ENCODE data around the gene EIF2AK2. TPM values are rescaled to one million over a fixed set of nuclear protein-coding genes. Genes with fewer than 3 reads are reported as not detected.

EIF2AK2 gene
- total and polyA plus RNA-seq, 5 experiments from 2014 or later: 18.8 to 31.1 (median 24.4) TPM

DNA sequence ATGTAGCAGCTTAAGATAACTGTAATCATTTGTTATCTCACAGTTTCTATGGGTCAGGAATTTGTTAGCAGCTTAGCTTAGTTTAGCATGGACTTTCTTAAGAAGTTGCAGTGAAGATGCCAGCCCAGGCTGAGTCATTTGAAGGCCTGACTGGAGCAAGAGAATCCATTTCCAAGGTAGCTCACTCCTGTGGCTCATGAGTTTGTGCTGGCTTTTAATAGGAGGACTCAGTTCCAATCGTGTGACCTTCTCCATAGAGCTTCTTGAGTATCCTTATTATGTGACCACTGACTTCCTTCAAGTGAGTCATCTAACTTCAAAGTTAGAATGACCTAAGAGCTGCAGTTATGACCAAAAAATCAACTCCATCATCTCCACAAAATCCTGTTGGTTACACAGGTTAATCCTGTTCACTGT, 71.0 kb downstream of the EIF2AK2 start:
- DNase-seq (no peak), ATAC-seq (no peak)
- no peaks in the 10 kb centered on the region for H3K27me3 Mint-ChIP-seq
- no peak overlapping the region for H3K4me3 Mint-ChIP-seq
- peak overlapping the region in 1 of 10 donors; percentile 13 for H3K27ac Mint-ChIP-seq
- POLR2A ChIA-PET: interaction anchor here (1.5 to 2.2 kb wide), 2 partner anchors 71 to 119 kb away, joined by 4 to 8 read pairs; partner anchors contain the start of genes EIF2AK2 and STRN
- H3K9me3 Mint-ChIP-seq: no peaks in the 10 kb centered on the region
- peaks cover 13 to 41% (median 22%) of the 10 kb centered on the region in 4 donors for H3K4me1 Mint-ChIP-seq
- H3K36me3 Mint-ChIP-seq: peaks cover 0 to 32% (median 9%) of the 10 kb centered on the region in 3 donors

DNA sequence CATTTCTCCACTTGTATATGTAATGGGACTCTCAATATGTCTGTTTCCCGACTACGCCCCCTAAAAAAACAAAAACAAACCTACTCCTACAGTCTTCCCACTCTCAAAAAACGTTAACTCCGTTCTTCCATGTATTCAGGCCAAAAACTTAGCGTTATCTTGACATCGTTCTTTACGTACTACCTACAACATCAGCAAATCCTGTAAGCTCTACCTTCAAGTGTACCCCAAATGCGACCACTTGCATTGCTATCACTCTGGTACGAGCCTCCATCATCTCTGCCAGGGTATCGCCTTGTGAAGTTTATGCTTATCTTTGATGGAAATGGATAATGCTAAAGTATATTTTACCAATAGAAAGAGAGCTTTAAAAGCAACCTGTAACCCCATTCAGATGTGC, 72.0 kb downstream of the EIF2AK2 start:
- H3K4me3 Mint-ChIP-seq: no peak overlapping the region
- H3K27ac Mint-ChIP-seq: no peak overlapping the region
- no peak for DNase-seq
- no peaks in the 10 kb centered on the region for H3K27me3 Mint-ChIP-seq
- H3K9me3 Mint-ChIP-seq: no peaks in the 10 kb centered on the region
- peaks cover 0 to 33% (median 9%) of the 10 kb centered on the region in 3 donors for H3K36me3 Mint-ChIP-seq
- H3K4me1 Mint-ChIP-seq: peaks cover 13 to 50% (median 23%) of the 10 kb centered on the region in 4 donors
- POLR2A ChIA-PET: interaction anchor here (0.8 to 2.2 kb wide), 3 partner anchors 72 to 147 kb away, joined by 3 to 8 read pairs (median 4); partner anchors contain the start of genes CEBPZ, EIF2AK2, NDUFAF7 and STRN
- peak in 1 of 2 donors; percentile 8 for ATAC-seq

DNA sequence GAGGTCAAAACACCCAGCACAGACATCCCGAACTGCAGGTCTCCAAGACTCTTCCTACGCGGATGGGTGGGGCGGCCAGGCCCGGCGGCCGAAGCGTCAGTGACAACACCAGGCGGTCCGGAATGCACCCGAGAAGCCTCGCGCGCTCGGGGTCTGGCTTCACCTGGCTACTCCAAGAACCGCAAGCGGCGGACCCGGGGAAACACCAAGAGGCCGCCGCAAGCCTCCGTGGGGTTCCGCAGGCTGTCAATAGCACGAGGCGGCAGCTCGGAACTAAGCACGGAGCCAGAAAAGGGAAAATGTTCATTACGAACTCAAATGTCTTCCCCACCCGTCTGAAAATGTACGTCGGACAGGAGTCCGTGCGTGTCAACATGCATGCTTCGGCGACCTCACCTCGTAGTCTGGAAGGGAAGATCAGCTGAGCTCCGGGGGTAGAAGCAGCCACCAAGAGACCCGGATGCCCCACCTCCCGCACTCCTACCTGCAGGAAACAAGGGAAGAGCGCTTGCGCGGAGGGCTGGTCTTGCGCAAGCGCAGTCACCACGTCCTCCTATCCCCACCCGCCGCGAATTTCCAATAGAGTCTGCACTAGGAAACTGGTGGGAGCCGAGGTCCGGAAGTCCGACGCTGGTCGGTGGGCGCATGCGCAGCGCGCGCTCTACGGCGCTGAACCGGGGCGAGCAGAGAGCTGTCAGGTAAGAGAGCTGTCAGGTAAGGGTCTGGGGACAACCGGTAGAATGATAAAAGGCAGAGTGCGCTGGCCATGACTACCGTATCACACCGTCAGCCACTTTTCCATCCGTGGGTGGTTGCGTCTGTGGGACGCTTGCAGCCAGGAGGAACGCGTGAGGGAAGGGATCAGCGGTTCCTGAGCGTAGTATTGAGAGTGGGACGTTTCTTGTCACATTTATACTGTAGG, 72.6 kb downstream of the EIF2AK2 start, which contains the start of the genes GPATCH11 and HEATR5B:
Gene GPATCH11, plus strand, starts transcription at position 646 of the 922 bp plus-strand sequence. CDS start 3,864 bp downstream, outside the sequence.
Gene HEATR5B, minus strand, starts transcription at position 500 of the 922 bp plus-strand sequence. CDS start 958 bp downstream, outside the sequence.
- DNase-seq (peak; percentile 84 to 95 (median 91)), ATAC-seq (peak; percentile 84 to 90)
- Mint-ChIP-seq H3K36me3 (peaks cover 0 to 27% (median 11%) of the 10 kb centered on the region in 3 donors), H3K4me1 (peaks cover 13 to 52% (median 21%) of the 10 kb centered on the region in 4 donors), H3K27me3 (no peaks in the 10 kb centered on the region), H3K27ac (peak within 1 kb of the TSS in 1 of 10 donors; percentile 35), H3K9me3 (no peaks in the 10 kb centered on the region), H3K4me3 (no peak within 1 kb of the TSS)
- POLR2A ChIA-PET: interaction anchor here (0.8 to 2.2 kb wide), 3 partner anchors 73 to 147 kb away, joined by 3 to 8 read pairs (median 4); partner anchors contain the start of genes CEBPZ, EIF2AK2, NDUFAF7 and STRN

DNA sequence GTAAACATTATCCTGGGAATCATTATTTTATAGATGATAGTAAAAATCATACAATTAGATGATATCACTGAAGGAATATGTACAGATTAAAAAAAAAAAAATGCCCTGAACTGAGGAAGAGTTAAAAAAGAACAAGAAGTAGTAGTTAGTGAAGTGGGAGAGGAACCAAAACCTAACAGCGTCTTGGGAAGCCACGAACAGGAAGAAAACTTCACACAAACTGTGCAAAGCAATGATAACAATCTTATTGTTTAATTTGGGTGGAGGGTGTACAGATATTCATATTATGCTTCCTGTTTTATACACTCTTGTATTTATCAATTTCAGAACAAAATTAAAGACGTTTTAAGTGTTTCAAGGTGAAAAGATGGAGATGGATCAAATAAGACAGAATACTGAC, 76.1 kb downstream of the EIF2AK2 start:
- H3K36me3 Mint-ChIP-seq: peaks cover 4 to 40% (median 23%) of the 10 kb centered on the region in 3 donors
- DNase-seq (peak in 1 of 10 donors; percentile 13), ATAC-seq (no peak)
- H3K9me3 Mint-ChIP-seq: no peaks in the 10 kb centered on the region
- H3K4me1 Mint-ChIP-seq: peaks cover 5 to 62% (median 21%) of the 10 kb centered on the region in 4 donors
- peak overlapping the region in 9 of 10 donors; percentile 52 to 79 (median 71) for H3K4me3 Mint-ChIP-seq
- peak overlapping the region in 9 of 10 donors; percentile 47 to 84 (median 77) for H3K27ac Mint-ChIP-seq
- no peaks in the 10 kb centered on the region for H3K27me3 Mint-ChIP-seq
- POLR2A ChIA-PET: no interaction called here

DNA sequence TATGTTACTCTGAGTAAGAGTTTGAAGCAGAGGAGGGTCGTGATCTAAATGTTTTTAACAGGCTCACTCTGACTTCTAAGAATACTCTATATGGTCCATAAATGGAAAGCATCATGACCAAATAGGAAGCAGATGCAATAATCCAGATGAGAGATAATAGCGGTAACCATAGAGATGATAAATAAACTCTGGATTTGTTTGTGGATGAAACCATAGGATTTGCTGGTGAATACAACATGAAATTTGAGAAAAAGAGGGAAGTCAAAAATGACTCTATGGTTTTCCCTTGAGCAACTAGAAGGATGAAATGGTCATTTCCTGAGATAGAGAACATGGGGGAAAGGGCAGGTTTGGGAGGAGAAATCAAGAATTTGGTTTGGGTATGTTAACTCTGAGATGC, 76.5 kb downstream of the EIF2AK2 start:
- POLR2A ChIA-PET: interaction anchor here (0.6 kb wide), 1 partner anchor 128 kb away, joined by 3 read pairs; no protein-coding TSS in a partner anchor
- H3K4me3 Mint-ChIP-seq: peak overlapping the region in 9 of 10 donors; percentile 52 to 79 (median 71)
- DNase-seq: no peak
- peaks cover 4 to 43% (median 25%) of the 10 kb centered on the region in 3 donors for H3K36me3 Mint-ChIP-seq
- no peaks in the 10 kb centered on the region for H3K27me3 Mint-ChIP-seq
- H3K9me3 Mint-ChIP-seq: no peaks in the 10 kb centered on the region
- no peak for ATAC-seq
- peak overlapping the region in 9 of 10 donors; percentile 47 to 84 (median 77) for H3K27ac Mint-ChIP-seq
- peaks cover 5 to 62% (median 21%) of the 10 kb centered on the region in 4 donors for H3K4me1 Mint-ChIP-seq

DNA sequence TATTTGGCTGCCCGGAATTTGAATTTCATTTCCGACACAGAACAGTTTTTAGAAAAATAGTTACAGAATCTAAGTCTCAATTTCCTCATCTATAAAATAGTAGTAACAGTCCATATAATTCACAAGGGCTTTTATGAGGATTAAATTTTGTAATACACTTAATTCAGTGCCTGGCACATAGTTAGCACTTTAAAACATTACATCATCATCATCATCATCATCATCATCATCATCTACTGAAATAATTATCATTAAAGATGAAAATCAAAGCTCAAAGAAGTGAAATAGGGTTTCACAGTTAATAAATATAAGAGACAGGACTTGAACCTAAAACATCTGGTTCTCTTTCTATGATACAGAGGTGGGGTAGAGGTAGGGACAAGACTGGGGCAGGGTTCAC, 85.8 kb downstream of the EIF2AK2 start:
- Mint-ChIP-seq H3K27ac (peak overlapping the region in 1 of 10 donors; percentile 33), H3K4me1 (peaks cover 8 to 22% (median 21%) of the 10 kb centered on the region in 4 donors), H3K27me3 (no peaks in the 10 kb centered on the region), H3K36me3 (peaks cover 21 to 77% (median 37%) of the 10 kb centered on the region in 3 donors), H3K4me3 (no peak overlapping the region), H3K9me3 (no peaks in the 10 kb centered on the region)
- ATAC-seq (no peak), DNase-seq (no peak)
- POLR2A ChIA-PET: no interaction called here

DNA sequence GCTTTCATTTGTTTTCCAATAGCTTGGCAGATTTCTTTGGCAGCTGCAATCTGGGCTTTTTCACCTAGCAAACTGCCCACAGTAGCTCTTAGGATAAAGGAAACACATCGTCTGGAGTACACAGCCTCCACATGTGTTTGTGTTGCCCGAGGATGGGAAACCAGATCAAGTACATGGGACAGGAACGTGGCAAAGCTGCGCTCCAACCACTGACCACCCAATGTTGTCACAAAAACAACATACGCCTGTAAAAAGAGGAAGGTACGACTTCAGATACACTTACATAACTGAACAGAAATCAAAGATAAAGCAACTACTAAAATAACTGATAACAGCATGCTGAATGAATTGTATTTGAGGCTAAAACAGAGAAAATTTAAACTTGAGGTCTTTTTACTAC, 88.1 kb downstream of the EIF2AK2 start:
- ATAC-seq (no peak), DNase-seq (no peak)
- no peaks in the 10 kb centered on the region for H3K9me3 Mint-ChIP-seq
- H3K4me3 Mint-ChIP-seq: no peak overlapping the region
- H3K27ac Mint-ChIP-seq: no peak overlapping the region
- H3K27me3 Mint-ChIP-seq: no peaks in the 10 kb centered on the region
- POLR2A ChIA-PET: no interaction called here
- peaks cover 12 to 79% (median 27%) of the 10 kb centered on the region in 3 donors for H3K36me3 Mint-ChIP-seq
- H3K4me1 Mint-ChIP-seq: peaks cover 7 to 16% (median 15%) of the 10 kb centered on the region in 4 donors

DNA sequence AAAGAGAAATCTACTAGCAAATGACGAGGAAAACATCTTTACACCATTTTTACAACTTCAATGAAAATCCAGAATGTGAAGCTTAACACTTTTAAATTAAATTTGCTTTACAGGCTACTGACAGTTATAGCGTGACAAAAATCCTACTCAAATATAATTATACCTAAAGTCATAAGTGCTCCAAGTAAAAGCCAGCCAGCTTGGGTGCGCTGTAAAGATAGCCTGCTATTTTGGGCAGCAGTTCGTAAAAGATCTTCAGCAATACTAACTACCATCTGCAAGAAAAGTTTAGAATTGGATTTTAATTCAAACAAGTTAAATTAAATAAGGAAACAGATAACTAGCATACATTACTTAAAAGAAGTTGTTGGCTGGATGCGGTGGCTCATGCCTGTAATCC, 95.0 kb downstream of the EIF2AK2 start:
- Mint-ChIP-seq H3K27ac (no peak overlapping the region), H3K4me3 (no peak overlapping the region), H3K4me1 (peaks cover 0 to 4% (median 1%) of the 10 kb centered on the region in 4 donors), H3K27me3 (no peaks in the 10 kb centered on the region), H3K9me3 (no peaks in the 10 kb centered on the region), H3K36me3 (peaks cover 12 to 85% (median 19%) of the 10 kb centered on the region in 3 donors)
- no peak for ATAC-seq
- POLR2A ChIA-PET: interaction anchor here (0.6 kb wide), 1 partner anchor 54 kb away, joined by 4 read pairs; no protein-coding TSS in a partner anchor
- no peak for DNase-seq

DNA sequence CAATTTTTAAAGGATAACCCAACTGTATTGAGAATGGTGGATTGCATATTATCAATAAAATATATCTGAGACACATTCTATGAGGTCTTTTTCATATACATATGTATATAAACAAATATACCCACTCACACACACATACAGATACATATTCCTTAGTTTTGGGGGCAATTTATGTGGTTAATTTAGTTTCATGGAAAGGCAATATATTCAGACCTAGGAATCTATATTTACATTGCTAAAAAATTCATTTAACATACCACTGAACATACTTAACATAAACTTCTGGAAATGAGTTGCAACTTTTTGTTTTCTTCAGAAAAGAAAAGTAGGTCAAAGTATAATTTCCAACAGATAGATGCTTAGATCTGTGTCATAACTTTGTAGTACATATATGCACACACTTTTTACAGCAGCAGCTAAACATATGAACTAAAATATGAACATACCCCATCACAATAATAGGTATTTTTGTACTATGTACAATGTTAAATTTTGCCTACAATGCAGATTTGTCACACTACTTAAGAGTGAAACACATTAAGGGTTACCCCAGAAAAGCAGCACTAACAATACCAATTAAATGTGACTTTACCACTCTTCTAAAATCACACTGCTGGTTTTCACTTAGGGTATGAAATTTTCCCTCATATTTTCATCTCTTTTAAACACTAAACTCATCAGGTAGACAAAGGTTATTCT, 95.6 kb downstream of the EIF2AK2 start:
- no peaks in the 10 kb centered on the region for H3K27me3 Mint-ChIP-seq
- H3K36me3 Mint-ChIP-seq: peaks cover 12 to 87% (median 22%) of the 10 kb centered on the region in 3 donors

DNA sequence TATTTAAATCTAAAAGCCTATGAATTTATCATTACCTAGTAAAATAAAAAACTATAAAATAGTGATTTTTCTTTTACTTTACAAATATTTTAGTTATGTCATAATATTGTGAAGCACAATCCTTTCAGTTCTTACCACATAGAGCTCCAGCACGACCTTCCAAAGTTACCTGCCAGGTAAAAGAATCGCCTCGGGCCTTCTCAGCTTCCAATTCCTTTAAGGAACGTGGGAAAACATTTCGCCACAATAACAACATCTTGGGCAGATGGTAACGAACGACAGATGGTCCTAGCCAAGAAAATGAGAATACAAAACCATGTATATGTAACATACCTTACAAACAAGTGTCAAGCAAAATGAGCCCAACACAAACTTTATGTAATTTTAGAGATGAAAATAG, 96.3 kb downstream of the EIF2AK2 start:
- Mint-ChIP-seq H3K9me3 (no peaks in the 10 kb centered on the region), H3K27ac (no peak overlapping the region), H3K4me3 (no peak overlapping the region), H3K27me3 (no peaks in the 10 kb centered on the region), H3K36me3 (peaks cover 12 to 89% (median 22%) of the 10 kb centered on the region in 3 donors), H3K4me1 (peaks cover 0 to 4% (median 1%) of the 10 kb centered on the region in 4 donors)
- DNase-seq (no peak), ATAC-seq (no peak)
- POLR2A ChIA-PET: no interaction called here

More for the DNA sequence above, 95.6 kb downstream of the EIF2AK2 start:
- Mint-ChIP-seq H3K9me3 (no peaks in the 10 kb centered on the region), H3K4me3 (no peak overlapping the region), H3K4me1 (peaks cover 0 to 4% (median 1%) of the 10 kb centered on the region in 4 donors), H3K27ac (peak overlapping the region in 1 of 10 donors; percentile 8)
- POLR2A ChIA-PET: no interaction called here
- no peak for ATAC-seq
- no peak for DNase-seq

DNA sequence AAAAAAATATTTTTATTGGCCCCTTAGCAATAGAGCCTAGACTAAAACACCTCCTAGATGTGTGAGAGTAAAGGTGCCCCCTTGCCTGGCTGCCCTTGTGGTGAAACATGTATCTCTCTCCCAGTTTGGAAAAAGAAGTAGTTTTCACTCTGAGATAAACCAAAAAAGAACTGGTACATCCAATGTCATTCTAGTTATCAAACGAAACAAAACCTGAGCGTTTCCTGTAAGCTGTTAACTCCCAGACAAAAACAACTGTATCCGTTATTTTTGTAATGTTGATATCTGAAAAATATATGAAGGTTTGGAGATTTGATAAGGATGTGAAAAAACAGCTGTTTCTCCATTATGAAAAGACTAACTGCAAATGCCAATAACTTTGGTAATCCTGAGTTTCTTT, 96.9 kb downstream of the EIF2AK2 start:
- POLR2A ChIA-PET: no interaction called here
- Mint-ChIP-seq H3K4me3 (no peak overlapping the region), H3K27ac (no peak overlapping the region), H3K4me1 (peaks cover 0 to 4% (median 1%) of the 10 kb centered on the region in 4 donors), H3K36me3 (peaks cover 12 to 87% (median 24%) of the 10 kb centered on the region in 3 donors), H3K9me3 (no peaks in the 10 kb centered on the region), H3K27me3 (no peaks in the 10 kb centered on the region)
- DNase-seq: no peak
- no peak for ATAC-seq
